ENCODE results near the gene ATG14. TPM values are rescaled to one million over a fixed set of nuclear protein-coding genes. Genes with fewer than 3 reads are reported as not detected.

Gene ATG14
- total and polyA plus RNA-seq, 2 of the 13 experiments (the other 11 are each of a cell fraction or from before 2014, with no cell fraction given): 7.2 to 9.1 TPM

GRCh38 chr14:55336162-55336561 lies 75.5 kb downstream of the ATG14 start:
- Histone ChIP-seq H3K27ac (ENCODE audit: extremely low read length, insufficient read depth, low read length) (no peak overlapping the region), H2AFZ (ENCODE audit: low read length) (no peak overlapping the region), H3K9ac (ENCODE audit: insufficient read depth, low read depth, low read length) (no peak overlapping the region), H3K9me3 (ENCODE audit: low read length) (no peaks in the 10 kb centered on the region), H3K36me3 (replicated peaks in 1 of 2; ENCODE audit: control insufficient read depth in 1 of 2, insufficient read depth in 2 of 2, low read length in 2 of 2) (peaks cover 0 to 2% of the 10 kb centered on the region in 2 experiments; a peak in 1 of 5 replicates), H3K4me3 (replicated peaks in 1 of 3; ENCODE audit: insufficient read depth in 1 of 3, low read depth in 2 of 3, low read length in 3 of 3) (no peak overlapping the region), H3K4me1 (ENCODE audit: insufficient read depth, low read length) (peaks cover 20% of the 10 kb centered on the region), H4K20me1 (ENCODE audit: insufficient read depth, low read length) (0 out of 2 replicates have a peak, but pooled peaks cover 8% of the 10 kb centered on the region), H3K27me3 (ENCODE audit: control insufficient read depth in 1 of 2, insufficient read depth in 2 of 2, low read length in 2 of 2) (no peaks in the 10 kb centered on the region), H3K4me2 (ENCODE audit: low read depth, low read length) (no peak overlapping the region), H3K79me2 (ENCODE audit: insufficient read depth, low read length) (peaks cover 40% of the 10 kb centered on the region)
- DNase-seq (ENCODE audit: low spot score): no peak
- intact Hi-C loops (cut with micrococcal nuclease; ENCODE audit: unreplicated experiment): no loop called here
- no peak for FAIRE-seq
- no peak for ATAC-seq
- in situ Hi-C loops (cut with HindIII; ENCODE audit: extremely low pct_ligation_motif_present, low pct_unique_long_range_greater_than_20kb): no loop called here
- POLR2A ChIA-PET: no interaction called here
- TF ChIP-seq ZMAT3 (CRISPR knock-in tag; conservative IDR thresholded peaks at IDR 0.05): no peak
- no peak for TF ChIP-seq REXO4 (CRISPR knock-in tag; IDR thresholded peaks at IDR 0.05; ENCODE audit: borderline replicate concordance)
- TF ChIP-seq KDM6A (CRISPR knock-in tag; IDR thresholded peaks at IDR 0.05; ENCODE audit: low read depth): no peak
- TF ChIP-seq SKIL (CRISPR knock-in tag; IDR thresholded peaks at IDR 0.05; ENCODE audit: borderline replicate concordance): no peak
- no TSS peak for BruUV-seq (replicated peaks)
- CTCF ChIA-PET (ENCODE audit: low intra/inter-chr PET ratio, low total read pairs): no interaction called here
- 98% methylated on average over 2 of the region's 2 CpGs for WGBS (ENCODE audit: low lambda C conversion rate)

GRCh38 chr14:55333711-55334485 lies 77.7 kb downstream of the ATG14 start:
- Histone ChIP-seq H3K9ac (ENCODE audit: insufficient read depth, low read depth, low read length) (no peak overlapping the region), H3K27me3 (ENCODE audit: control insufficient read depth in 1 of 2, insufficient read depth in 2 of 2, low read length in 2 of 2) (no peaks in the 10 kb centered on the region), H3K27ac (ENCODE audit: extremely low read length, insufficient read depth, low read length) (no peak overlapping the region), H4K20me1 (ENCODE audit: insufficient read depth, low read length) (0 out of 2 replicates have a peak, but pooled peaks cover 4% of the 10 kb centered on the region), H3K36me3 (replicated peaks in 1 of 2; ENCODE audit: control insufficient read depth in 1 of 2, insufficient read depth in 2 of 2, low read length in 2 of 2) (peaks cover 0 to 2% of the 10 kb centered on the region in 2 experiments; a peak in 1 of 5 replicates), H2AFZ (ENCODE audit: low read length) (no peak overlapping the region), H3K4me3 (replicated peaks in 1 of 3; ENCODE audit: insufficient read depth in 1 of 3, low read depth in 2 of 3, low read length in 3 of 3) (no peak overlapping the region), H3K79me2 (ENCODE audit: insufficient read depth, low read length) (peaks cover 43% of the 10 kb centered on the region), H3K9me3 (ENCODE audit: low read length) (no peaks in the 10 kb centered on the region), H3K4me1 (ENCODE audit: insufficient read depth, low read length) (peaks cover 20% of the 10 kb centered on the region), H3K4me2 (ENCODE audit: low read depth, low read length) (no peak overlapping the region)
- ATAC-seq (no peak), FAIRE-seq (no peak), DNase-seq (ENCODE audit: low spot score) (no peak)
- no TSS peak for BruUV-seq (replicated peaks)
- ChIA-PET POLR2A (no interaction called here), CTCF (ENCODE audit: low intra/inter-chr PET ratio, low total read pairs) (no interaction called here)
- intact Hi-C loops (cut with micrococcal nuclease; ENCODE audit: unreplicated experiment) (no loop called here), in situ Hi-C loops (cut with HindIII; ENCODE audit: extremely low pct_ligation_motif_present, low pct_unique_long_range_greater_than_20kb) (no loop called here)
- no peak for TF ChIP-seq ZNF350 (CRISPR knock-in tag; IDR thresholded peaks at IDR 0.05; ENCODE audit: borderline replicate concordance, low read depth)
- 97% methylated on average over 4 of the region's 4 CpGs for WGBS (ENCODE audit: low lambda C conversion rate)

Measured in HepG2 (cell line).